ENCODE data around the gene FAM131B.

Gene FAM131B

DNA sequence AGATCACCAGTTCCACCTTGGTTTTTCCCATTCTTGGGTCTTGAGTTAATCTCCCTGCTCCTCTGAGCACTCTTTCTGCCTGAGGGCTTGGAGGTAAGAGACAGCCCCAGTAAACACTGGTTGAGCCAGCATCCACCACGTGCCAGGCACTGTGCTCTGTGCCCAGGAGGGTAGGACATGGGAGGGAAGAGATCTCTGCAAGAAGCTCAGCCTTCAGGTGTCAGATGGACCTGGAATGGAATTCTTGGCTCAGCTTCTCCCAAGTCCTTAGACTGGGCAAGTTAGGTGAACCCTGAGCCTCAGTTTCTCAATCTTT lies 21.1 kb upstream of the FAM131B start:
- no peak for TF ChIP-seq CTCF (IDR thresholded peaks at IDR 0.05; ENCODE audit: low read depth, low read length)
- no peak for DNase-seq (ENCODE audit: extremely low read depth, low read depth)

DNA sequence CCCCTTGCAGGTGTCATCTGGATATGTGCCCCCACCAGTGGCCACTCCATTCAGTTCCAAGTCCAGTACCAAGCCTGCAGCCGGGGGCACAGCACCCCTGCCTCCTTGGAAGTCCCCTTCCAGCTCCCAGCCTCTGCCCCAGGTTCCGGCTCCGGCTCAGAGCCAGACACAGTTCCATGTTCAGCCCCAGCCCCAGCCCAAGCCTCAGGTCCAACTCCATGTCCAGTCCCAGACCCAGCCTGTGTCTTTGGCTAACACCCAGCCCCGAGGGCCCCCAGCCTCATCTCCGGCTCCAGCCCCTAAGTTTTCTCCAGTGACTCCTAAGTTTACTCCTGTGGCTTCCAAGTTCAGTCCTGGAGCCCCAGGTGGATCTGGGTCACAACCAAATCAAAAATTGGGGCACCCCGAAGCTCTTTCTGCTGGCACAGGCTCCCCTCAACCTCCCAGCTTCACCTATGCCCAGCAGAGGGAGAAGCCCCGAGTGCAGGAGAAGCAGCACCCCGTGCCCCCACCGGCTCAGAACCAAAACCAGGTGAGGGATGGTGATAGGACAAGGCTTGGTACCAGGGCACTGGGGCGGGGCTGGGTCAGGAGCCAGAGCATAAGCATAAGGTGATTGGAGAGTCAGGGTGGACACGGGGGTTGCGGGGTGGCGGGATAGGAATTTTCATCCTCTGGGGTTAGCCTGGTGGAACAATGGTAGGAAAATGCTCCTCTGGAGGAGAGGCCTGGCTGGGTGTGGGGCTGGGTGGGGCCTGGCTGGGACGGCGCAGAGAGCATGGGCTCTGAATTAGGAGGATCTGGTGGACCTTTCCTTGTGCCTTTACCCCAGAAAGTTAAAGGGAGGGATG lies 20.5 kb upstream of the FAM131B start:
- no peak for DNase-seq (ENCODE audit: extremely low read depth, low read depth)
- TF ChIP-seq CTCF (IDR thresholded peaks at IDR 0.05; ENCODE audit: low read depth, low read length), result no peak

DNA sequence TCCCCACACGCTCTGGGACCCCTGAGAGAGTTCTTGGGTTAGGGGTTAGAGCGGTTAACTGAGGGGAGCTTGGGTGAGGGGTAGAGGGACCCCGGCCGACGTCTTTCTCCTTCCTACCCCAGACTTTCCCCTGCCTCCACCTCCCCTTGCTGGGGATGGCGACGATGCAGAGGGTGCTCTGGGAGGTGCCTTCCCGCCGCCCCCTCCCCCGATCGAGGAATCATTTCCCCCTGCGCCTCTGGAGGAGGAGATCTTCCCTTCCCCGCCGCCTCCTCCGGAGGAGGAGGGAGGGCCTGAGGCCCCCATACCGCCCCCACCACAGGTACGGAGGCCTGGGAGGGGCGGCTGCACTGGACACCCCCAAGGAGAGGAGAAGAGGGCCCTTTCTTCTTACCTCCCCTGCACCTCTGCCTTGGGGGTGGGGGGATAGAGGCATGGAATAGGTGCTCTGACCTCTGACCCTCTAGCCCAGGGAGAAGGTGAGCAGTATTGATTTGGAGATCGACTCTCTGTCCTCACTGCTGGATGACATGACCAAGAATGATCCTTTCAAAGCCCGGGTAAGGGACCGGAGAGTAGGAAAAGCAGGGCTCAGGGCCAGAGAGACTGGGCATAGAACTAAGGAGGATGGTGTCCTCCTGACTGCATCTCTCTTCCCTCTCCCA lies 19.7 kb upstream of the FAM131B start:
- TF ChIP-seq CTCF (IDR thresholded peaks at IDR 0.05; ENCODE audit: low read depth, low read length), result no peak
- DNase-seq (ENCODE audit: extremely low read depth, low read depth), result no peak

- peak; percentile 75 for DNase-seq (ENCODE audit: extremely low read depth, low read depth)
- TF ChIP-seq CTCF (IDR thresholded peaks at IDR 0.05; ENCODE audit: low read depth, low read length), result no peak
These were observed 19.1 kb upstream of the FAM131B start for GRCh38 chr7:143381427-143382125.

DNA sequence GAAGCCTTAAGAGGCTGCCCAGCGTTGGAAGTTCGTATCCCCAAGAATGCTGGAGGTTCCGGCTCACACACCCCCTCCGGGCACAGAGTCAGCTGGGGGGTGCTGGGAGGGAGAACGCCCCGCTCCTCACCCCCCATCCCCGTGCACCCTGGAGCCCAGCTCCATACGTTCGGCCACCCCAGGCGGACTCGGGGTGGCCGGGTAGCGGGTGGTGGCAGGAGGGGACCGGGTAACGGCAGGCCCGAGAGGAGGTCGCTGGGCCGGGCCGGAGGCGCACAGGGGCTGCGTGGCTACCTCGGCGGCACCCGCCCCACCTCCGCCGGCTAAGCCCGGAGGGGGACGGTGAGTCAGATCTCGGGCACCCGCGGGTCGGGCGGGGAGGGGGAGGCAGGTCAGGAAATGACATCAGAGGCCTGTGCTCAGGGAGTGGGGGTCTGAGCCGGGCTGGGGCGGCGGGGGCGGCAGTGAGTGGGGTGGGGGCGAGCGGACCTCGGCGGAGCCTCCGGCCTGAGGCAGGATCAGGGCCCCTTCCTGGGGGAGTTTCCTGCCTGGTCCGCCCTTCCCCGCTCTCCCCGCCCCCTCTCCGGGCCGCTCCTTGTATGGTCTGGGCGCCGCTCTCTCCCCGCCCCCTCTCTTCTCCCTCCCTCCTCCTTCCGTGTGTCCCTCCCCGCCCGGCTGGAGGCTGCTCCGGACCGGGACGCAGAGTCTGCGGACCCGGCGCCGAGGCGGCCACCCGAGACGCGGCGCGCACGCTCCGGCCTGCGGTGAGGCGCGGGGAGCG lies 18.3 kb upstream of the FAM131B start, which contains the start of gene ZYX:
ZYX (plus strand) TSS at position 700 of the 781 bp plus-strand sequence. CDS start 227 bp downstream, outside the sequence.
- DNase-seq (ENCODE audit: extremely low read depth, low read depth), result peak; percentile 89
- TF ChIP-seq CTCF (IDR thresholded peaks at IDR 0.05; ENCODE audit: low read depth, low read length), result no peak

GRCh38 chr7:143380260-143380645 lies 17.7 kb upstream of the FAM131B start:
- peak; percentile 76 for DNase-seq (ENCODE audit: extremely low read depth, low read depth)
- TF ChIP-seq CTCF (IDR thresholded peaks at IDR 0.05; ENCODE audit: low read depth, low read length), result peak; percentile 83

Measured in AG09319 (cell line).